ENCODE results near the gene AKAP11. TPM values are rescaled to one million over a fixed set of nuclear protein-coding genes. Genes with fewer than 3 reads are reported as not detected.

The AKAP11 gene
- total and polyA plus RNA-seq, 2 experiments from 2014 or later: 4.4 to 30.6 TPM

DNA sequence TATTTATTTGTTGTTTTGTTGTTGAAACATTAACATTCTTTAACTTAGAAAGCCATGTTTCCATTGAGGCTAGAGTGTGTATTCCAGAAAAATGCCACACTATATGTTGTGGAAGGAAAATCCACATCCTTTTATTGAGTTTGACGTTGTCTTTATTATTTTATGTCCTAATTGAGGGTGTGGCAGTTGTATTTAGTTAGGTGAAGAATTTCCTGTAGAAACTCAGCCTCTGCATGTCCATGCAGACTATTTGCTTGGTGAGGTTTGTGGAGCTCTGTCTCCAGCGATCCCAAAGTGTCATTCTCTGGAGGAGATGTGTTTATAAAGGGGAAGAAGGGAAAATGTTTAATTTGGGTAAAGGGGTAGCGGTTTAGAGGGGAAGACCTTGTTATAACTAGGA, 46.6 kb downstream of the AKAP11 start:
- H3K4me3 ChIP-seq: no peak overlapping the region
- H3K9me2 ChIP-seq (replicated peaks; ENCODE audit: insufficient read depth): no peaks in the 10 kb centered on the region
- no peak overlapping the region for H3K27ac ChIP-seq
- 61% methylated on average over 3 of the region's 3 CpGs for WGBS (ENCODE audit: low lambda C conversion rate, missing lambda C conversion rate)
- H3K9me3 ChIP-seq (ENCODE audit: low read depth): no peaks in the 10 kb centered on the region
- H2AFZ ChIP-seq: no peak overlapping the region
- no peaks in the 10 kb centered on the region for H3K36me3 ChIP-seq (replicated peaks; ENCODE audit: insufficient read depth, low read depth)
- no peak overlapping the region for H3K4me2 ChIP-seq
- H4K20me1 ChIP-seq (ENCODE audit: insufficient read depth, poor library complexity, severe bottlenecking): no peaks in the 10 kb centered on the region
- no peaks in the 10 kb centered on the region for H3K79me2 ChIP-seq
- no peaks in the 10 kb centered on the region for H3K4me1 ChIP-seq (ENCODE audit: insufficient read depth)
- no peak for DNase-seq (ENCODE audit: low spot score)
- H3K27me3 ChIP-seq: no peaks in the 10 kb centered on the region
- TF ChIP-seq, protein P1, sequence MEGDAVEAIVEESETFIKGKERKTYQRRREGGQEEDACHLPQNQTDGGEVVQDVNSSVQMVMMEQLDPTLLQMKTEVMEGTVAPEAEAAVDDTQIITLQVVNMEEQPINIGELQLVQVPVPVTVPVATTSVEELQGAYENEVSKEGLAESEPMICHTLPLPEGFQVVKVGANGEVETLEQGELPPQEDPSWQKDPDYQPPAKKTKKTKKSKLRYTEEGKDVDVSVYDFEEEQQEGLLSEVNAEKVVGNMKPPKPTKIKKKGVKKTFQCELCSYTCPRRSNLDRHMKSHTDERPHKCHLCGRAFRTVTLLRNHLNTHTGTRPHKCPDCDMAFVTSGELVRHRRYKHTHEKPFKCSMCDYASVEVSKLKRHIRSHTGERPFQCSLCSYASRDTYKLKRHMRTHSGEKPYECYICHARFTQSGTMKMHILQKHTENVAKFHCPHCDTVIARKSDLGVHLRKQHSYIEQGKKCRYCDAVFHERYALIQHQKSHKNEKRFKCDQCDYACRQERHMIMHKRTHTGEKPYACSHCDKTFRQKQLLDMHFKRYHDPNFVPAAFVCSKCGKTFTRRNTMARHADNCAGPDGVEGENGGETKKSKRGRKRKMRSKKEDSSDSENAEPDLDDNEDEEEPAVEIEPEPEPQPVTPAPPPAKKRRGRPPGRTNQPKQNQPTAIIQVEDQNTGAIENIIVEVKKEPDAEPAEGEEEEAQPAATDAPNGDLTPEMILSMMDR (IDR thresholded peaks at IDR 0.05; ENCODE audit: poor library complexity): no peak
- TF ChIP-seq EZH2 (IDR thresholded peaks at IDR 0.05; ENCODE audit: borderline replicate concordance) (no peak), EZH2phosphoT487 (IDR thresholded peaks at IDR 0.05; ENCODE audit: low read depth, severe bottlenecking, unreplicated experiment) (no peak)

DNA sequence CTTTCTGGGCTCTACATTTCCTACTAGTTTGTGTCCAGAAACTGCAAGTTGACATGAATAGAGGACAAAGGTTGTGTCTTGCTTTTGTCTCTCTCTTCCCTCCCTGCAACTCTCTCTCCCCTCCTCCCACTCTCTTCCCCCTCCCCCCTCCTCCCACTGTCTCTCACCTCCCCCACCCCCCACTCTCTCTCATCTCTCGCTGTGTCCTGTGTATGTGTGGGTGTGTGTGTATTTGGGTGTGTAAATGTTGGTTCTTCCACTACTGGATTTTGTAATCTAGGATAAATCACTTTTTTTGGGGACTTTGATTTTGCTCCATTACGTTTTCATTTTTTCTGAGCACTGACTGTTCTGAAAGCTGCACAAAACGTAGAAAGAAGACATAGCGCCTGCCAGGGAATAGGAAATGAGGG, 48.4 kb downstream of the AKAP11 start:
- Histone ChIP-seq H3K4me3 (no peak overlapping the region), H2AFZ (no peak overlapping the region), H3K9me3 (ENCODE audit: low read depth) (no peaks in the 10 kb centered on the region), H3K4me2 (no peak overlapping the region), H3K27me3 (no peaks in the 10 kb centered on the region), H3K27ac (no peak overlapping the region), H3K36me3 (replicated peaks; ENCODE audit: insufficient read depth, low read depth) (no peaks in the 10 kb centered on the region), H3K9me2 (replicated peaks; ENCODE audit: insufficient read depth) (no peaks in the 10 kb centered on the region), H3K79me2 (no peaks in the 10 kb centered on the region), H3K4me1 (ENCODE audit: insufficient read depth) (peaks cover 9% of the 10 kb centered on the region), H4K20me1 (ENCODE audit: insufficient read depth, poor library complexity, severe bottlenecking) (no peaks in the 10 kb centered on the region)
- no peak for TF ChIP-seq EZH2 (IDR thresholded peaks at IDR 0.05; ENCODE audit: borderline replicate concordance)
- no peak for DNase-seq (ENCODE audit: low spot score)
- 63% methylated on average over 4 of the region's 4 CpGs for WGBS (ENCODE audit: low lambda C conversion rate, missing lambda C conversion rate)

DNA sequence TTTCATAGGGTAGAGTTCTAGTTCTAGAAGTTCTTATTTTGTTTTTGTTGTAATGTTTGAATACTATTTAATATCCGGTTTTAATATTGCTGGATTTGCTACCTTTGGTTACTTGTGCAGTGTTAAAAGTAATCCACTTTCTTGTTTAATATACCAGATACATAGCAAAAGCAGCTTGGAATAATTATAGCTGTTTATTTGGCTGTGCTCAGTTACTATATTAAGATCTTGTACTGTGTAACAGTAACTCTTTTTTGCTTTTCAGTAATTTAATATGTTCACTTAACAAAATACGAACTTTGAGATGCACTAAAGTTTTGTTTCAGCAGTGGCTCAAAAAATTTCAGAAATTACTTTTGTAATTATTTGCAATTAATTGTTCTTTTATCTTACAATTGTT, 50.9 kb downstream of the AKAP11 start:
- DNase-seq (ENCODE audit: low spot score): no peak
- H3K4me3 ChIP-seq: no peak overlapping the region
- no peaks in the 10 kb centered on the region for H3K79me2 ChIP-seq
- no peaks in the 10 kb centered on the region for H3K36me3 ChIP-seq (replicated peaks; ENCODE audit: insufficient read depth, low read depth)
- H3K9me2 ChIP-seq (replicated peaks; ENCODE audit: insufficient read depth): no peaks in the 10 kb centered on the region
- H3K27ac ChIP-seq: no peak overlapping the region
- no peaks in the 10 kb centered on the region for H3K9me3 ChIP-seq (ENCODE audit: low read depth)
- 63% methylated on average over 2 of the region's 2 CpGs for WGBS (ENCODE audit: low lambda C conversion rate, missing lambda C conversion rate)
- H2AFZ ChIP-seq: no peak overlapping the region
- TF ChIP-seq, protein P1 (IDR thresholded peaks at IDR 0.05; ENCODE audit: poor library complexity): no peak
- TF ChIP-seq EZH2 (IDR thresholded peaks at IDR 0.05; ENCODE audit: borderline replicate concordance): no peak
- no peak for TF ChIP-seq EZH2phosphoT487 (IDR thresholded peaks at IDR 0.05; ENCODE audit: low read depth, severe bottlenecking, unreplicated experiment)
- no peaks in the 10 kb centered on the region for H3K27me3 ChIP-seq
- no peak overlapping the region for H3K4me2 ChIP-seq
- H3K4me1 ChIP-seq (ENCODE audit: insufficient read depth): peaks cover 9% of the 10 kb centered on the region
- no peaks in the 10 kb centered on the region for H4K20me1 ChIP-seq (ENCODE audit: insufficient read depth, poor library complexity, severe bottlenecking)

- Histone ChIP-seq H3K79me2 (no peaks in the 10 kb centered on the region), H3K27ac (no peak overlapping the region)
Observed at GRCh38 chr13:42324704-42325103, 52.8 kb downstream of the AKAP11 start.

More at GRCh38 chr13:42324704-42325103, 52.8 kb downstream of the AKAP11 start:
- no peak overlapping the region for H3K4me3 ChIP-seq
- peaks cover 9% of the 10 kb centered on the region for H3K4me1 ChIP-seq (ENCODE audit: insufficient read depth)
- H3K9me2 ChIP-seq (replicated peaks; ENCODE audit: insufficient read depth): no peaks in the 10 kb centered on the region
- no peak overlapping the region for H2AFZ ChIP-seq
- no peak for DNase-seq (ENCODE audit: low spot score)
- no peaks in the 10 kb centered on the region for H4K20me1 ChIP-seq (ENCODE audit: insufficient read depth, poor library complexity, severe bottlenecking)
- no peak overlapping the region for H3K4me2 ChIP-seq
- no peaks in the 10 kb centered on the region for H3K27me3 ChIP-seq
- TF ChIP-seq EZH2 (IDR thresholded peaks at IDR 0.05; ENCODE audit: borderline replicate concordance): no peak
- no peak for TF ChIP-seq EZH2phosphoT487 (IDR thresholded peaks at IDR 0.05; ENCODE audit: low read depth, severe bottlenecking, unreplicated experiment)
- TF ChIP-seq, protein P1 (IDR thresholded peaks at IDR 0.05; ENCODE audit: poor library complexity): no peak
- H3K9me3 ChIP-seq (ENCODE audit: low read depth): no peaks in the 10 kb centered on the region
- no peaks in the 10 kb centered on the region for H3K36me3 ChIP-seq (replicated peaks; ENCODE audit: insufficient read depth, low read depth)
